Muscle of arm (tissue), 14 donors: Measurements from ENCODE around the gene CYP27A1. TPM values are rescaled to one million over a fixed set of nuclear protein-coding genes. Genes with fewer than 3 reads are reported as not detected.
A peak's percentile ranks its signal among the peaks of the same experiment; 100 is the strongest.

Experiments
- DNase-seq: peaks from one replicate; pipeline ENCODE4 v3.0.0-alpha.2; 2013
- long read RNA-seq, 11 donors: transcript quantifications; one replicate each; lab custom pipeline, GENCODE V29; 2026
- polyA plus RNA-seq, 12 donors: library from polyadenylated mRNA; unstranded; fragments of 120-200 nt; gene quantifications; one replicate each; pipeline ENCODE4 v1.2.1, GENCODE V29; 2013; ENCODE audit not compliant: insufficient read length in 12 of 12

The CYP27A1 gene
- polyA plus RNA-seq, result 10 to 100 TPM in 11 of 12 donors, not detected in 1; 10.3 to 25.6 (median 22.3) TPM
- long read RNA-seq, donor 1, transcript CYP27A1-201 (9 exons, 2,286 nt), result major isoform, 37 of 84 reads
- long read RNA-seq, donor 1, partial matches to known transcripts, result 47 of 84 reads
- long read RNA-seq, donor 1, other reads (novel, unspliced or antisense), result 0 of 84 reads
- long read RNA-seq, donor 2, transcript CYP27A1-201 (9 exons, 2,286 nt), result major isoform, 8 of 8 reads
- long read RNA-seq, donor 2, partial matches to known transcripts, result 0 of 8 reads
- long read RNA-seq, donor 2, other reads (novel, unspliced or antisense), result 0 of 8 reads
- long read RNA-seq, donor 3, transcript CYP27A1-201 (9 exons, 2,286 nt), result major isoform, 5 of 5 reads
- long read RNA-seq, donor 3, partial matches to known transcripts, result 0 of 5 reads
- long read RNA-seq, donor 3, other reads (novel, unspliced or antisense), result 0 of 5 reads
- long read RNA-seq, donor 4, partial matches to known transcripts, result 0 of 2 reads
- long read RNA-seq, donor 4, other reads (novel, unspliced or antisense), result 0 of 2 reads
- long read RNA-seq, donor 5, partial matches to known transcripts, result 0 of 4 reads
- long read RNA-seq, donor 5, other reads (novel, unspliced or antisense), result 0 of 4 reads
- long read RNA-seq, donor 6, partial matches to known transcripts, result 0 of 2 reads
- long read RNA-seq, donor 6, other reads (novel, unspliced or antisense), result 0 of 2 reads
- long read RNA-seq, donor 7, partial matches to known transcripts, result 5 of 9 reads
- long read RNA-seq, donor 7, other reads (novel, unspliced or antisense), result 0 of 9 reads
- long read RNA-seq, donor 8, transcript CYP27A1-201 (9 exons, 2,286 nt), result major isoform, 6 of 15 reads
- long read RNA-seq, donor 8, partial matches to known transcripts, result 9 of 15 reads
- long read RNA-seq, donor 8, other reads (novel, unspliced or antisense), result 0 of 15 reads
- long read RNA-seq, donor 9, transcript CYP27A1-201 (9 exons, 2,286 nt), result major isoform, 5 of 5 reads
- long read RNA-seq, donor 9, partial matches to known transcripts, result 0 of 5 reads
- long read RNA-seq, donor 9, other reads (novel, unspliced or antisense), result 0 of 5 reads
- long read RNA-seq, donor 10, transcript CYP27A1-201 (9 exons, 2,286 nt), result major isoform, 9 of 14 reads
- long read RNA-seq, donor 10, partial matches to known transcripts, result 5 of 14 reads
- long read RNA-seq, donor 10, other reads (novel, unspliced or antisense), result 0 of 14 reads
- long read RNA-seq, donor 11, transcript CYP27A1-201 (9 exons, 2,286 nt), result major isoform, 6 of 11 reads
- long read RNA-seq, donor 11, partial matches to known transcripts, result 5 of 11 reads
- long read RNA-seq, donor 11, other reads (novel, unspliced or antisense), result 0 of 11 reads

DNA sequence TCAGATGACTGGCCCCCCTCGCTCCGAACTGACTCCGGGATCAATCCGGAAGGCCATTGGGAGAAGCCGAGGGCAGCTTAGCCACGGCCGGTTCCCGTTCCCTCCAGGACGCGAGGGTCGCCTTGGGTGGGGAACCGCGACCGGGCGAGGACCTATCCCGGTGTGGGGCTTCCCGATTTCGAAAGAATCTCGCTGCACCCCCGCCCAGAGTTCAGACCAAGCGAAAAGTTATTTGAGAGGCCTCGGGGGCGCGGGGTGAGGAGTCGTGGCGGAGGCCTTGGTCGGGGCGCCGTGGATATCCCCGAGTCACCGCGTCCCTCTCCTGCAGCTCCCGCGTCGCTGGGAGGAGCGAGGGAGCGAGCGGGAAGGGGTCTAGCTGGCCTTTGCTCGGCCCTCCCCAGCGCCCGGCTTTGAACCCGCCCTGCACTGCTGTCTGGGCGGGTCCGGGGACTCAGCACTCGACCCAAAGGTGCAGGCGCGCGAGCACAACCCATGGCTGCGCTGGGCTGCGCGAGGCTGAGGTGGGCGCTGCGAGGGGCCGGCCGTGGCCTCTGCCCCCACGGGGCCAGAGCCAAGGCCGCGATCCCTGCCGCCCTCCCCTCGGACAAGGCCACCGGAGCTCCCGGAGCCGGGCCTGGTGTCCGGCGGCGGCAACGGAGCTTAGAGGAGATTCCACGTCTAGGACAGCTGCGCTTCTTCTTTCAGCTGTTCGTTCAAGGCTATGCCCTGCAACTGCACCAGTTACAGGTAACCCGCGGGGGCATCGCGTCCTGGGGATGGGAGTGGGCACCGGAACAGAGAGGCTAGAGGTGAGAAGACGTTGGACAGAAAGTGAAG lies at the start of gene CYP27A1:
Gene CYP27A1, plus strand, starts transcription at position 457 of the 837 bp plus-strand sequence. Its CDS starts 36 bp downstream, at position 493.
- peak; percentile 62 for DNase-seq

DNA sequence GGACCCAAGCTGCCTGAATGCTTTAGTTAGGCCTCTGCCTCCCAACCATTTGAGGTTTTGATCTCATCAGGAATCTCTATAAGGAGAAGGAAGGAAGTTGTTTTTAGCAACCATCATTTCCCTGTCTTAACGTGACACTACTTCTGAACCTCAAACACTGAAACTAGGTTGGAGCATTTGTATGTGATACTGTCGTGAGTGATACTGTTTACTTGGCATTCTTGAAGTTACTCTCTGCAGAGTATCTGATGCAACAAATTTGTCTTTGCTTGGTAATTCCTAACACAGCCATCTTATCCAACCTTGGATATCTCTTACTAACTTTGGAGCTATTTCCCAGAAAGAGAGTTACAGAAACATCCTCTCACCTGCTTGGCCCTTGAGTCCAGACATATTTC lies 49.2 kb upstream of the CYP27A1 start:
- DNase-seq, result no peak

DNA sequence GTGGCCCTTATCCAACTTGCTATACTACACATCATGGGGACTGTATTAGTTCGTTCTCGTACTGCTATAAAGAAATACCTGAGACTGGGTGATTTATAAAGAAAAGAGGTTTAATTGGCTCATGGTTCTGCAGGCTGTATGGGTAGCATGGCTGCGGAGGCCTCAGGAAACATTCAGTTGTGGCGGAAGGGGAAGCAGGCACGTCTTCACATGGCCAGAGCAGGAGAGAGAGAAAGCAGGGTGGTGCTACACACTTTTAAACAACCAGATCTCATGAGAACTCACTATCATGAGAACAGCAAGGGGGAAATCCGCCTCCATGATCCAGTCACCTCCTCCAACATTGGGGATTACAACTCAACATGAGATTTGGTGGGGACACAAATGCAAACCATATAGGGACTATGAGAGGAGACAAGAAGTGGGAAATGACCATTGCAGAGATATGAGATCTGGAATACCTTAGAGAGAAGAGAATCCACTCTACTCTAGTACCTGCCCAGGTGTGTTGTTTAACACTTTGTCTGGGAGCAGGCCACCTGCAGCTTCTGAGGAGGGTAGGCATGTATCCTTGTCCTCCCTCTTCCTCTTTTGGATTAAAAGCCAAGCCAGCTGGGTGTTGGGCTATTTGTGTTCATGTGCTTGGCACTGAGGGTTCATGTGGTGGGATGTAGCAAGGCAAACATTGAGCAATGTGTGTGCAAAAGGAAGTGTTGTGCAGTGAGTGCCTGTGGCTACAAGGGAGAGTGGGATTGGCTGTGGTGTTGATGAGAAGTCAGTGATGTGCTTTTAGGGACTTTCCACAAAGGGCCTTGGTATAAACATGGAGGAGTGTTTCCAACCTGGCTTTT lies 48.6 kb upstream of the CYP27A1 start:
- DNase-seq, result no peak

DNA sequence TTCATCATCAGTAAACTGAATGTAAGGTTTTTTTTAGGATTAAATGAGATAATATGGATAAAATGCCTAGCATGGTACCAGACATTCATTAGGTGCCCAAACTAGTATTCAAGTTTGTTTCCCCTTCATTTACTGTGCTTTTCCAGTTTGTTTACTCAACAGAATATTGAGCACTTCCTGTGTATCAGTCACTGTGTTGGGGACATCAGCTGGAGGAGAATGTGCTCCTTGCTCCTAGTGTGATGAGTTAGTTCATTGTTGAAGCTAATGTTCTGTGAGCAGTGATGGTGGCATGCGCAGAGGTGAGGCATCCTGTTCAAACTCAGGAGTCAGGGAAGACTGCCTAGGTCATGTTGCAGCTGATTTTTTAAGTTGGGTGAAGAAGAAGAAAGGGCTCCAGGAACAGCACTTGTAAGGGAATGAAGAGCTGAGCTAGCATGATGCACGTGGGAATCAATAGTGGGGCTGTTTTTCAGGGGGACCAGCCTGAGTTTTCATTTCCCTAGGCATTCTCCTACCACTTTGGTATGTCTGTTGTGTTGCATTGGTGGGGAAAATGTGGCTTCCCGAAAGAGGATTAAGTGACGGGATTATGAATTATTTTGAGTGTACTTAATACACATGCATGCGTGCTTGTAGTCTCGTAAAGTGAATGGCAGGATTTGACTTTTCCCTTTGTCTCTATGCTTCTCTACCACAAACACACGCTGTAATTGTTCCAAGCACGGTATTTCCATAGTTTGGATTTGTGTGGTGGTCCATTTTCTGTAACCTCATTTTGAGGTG lies 47.6 kb upstream of the CYP27A1 start:
- no peak for DNase-seq

DNA sequence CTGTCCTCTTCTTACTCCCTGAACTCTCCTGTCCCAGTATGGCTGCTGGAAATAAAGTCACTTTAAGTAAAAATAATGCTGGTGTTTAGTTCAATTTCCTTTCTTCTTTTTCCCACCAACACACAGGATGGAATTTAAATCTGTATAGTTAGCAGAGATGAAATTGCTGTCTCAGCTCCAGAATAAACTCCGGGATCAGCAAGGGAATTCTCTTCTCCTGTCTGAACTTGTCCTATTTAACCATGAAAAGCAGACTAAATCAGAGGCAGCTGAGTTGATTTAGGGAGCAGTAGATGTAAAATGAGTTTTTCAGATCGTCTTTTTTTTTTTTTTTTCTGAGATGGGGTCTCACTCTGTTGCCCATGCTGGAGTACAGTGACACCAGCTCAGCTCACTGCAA lies 45.4 kb upstream of the CYP27A1 start:
- DNase-seq, result no peak

DNA sequence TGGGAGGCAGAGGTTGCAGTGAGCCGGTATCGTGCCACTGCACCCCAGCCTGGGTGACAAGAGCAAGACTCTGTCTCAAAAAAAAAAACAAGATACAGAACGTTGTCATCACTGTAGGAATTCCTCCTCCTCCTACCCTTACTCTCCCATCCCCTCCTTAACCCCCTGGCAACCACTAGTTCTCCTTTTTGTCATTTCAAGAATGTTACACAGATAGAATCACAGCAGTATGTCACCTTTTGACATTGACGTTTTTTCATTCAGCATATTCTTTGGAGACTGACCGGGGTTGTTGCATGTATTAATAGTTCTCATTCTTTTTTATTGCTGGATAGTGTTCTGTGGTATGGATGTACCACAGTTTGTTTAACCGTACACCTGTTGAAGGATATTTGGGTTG lies 38.9 kb upstream of the CYP27A1 start:
- no peak for DNase-seq

DNA sequence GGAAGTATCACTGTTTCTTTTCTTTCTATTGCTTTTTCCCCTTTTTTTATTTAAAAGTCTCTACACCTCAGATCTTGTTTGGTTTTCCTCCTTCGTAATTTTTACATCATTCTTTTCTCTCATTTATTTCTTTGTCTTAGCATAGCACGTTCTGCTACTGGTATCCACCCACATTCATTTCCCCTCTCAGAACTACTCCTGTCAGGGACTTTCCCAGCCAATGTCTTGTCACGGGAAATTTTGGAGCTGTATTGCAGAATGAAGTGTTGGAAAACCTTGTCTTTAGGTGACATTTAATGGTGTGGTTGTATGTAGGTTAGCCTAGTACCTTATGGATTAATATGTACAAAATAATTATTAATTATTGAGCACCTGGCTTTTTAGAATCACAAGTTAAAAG lies 37.3 kb upstream of the CYP27A1 start:
- DNase-seq, result no peak

DNA sequence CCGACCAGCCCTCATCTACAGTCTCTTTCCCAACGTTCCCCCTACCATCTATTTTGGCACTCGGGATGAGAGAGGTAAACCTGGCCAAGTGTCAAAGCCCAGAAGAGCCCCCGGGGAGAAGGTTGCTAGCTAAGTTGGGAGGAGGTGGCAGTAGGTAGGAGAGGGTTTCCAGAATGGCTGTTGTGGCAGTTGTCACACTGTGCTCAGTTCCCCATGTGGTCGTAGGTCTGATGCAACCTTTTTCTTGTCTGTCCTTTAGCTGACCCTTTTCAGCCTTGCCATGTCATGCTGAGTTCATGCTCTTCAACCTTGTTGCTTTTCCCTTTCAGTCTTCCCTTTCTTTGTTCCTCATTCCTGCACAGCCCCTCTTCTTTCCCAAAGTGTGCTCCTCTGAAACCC lies 36.8 kb upstream of the CYP27A1 start:
- DNase-seq, result no peak

DNA sequence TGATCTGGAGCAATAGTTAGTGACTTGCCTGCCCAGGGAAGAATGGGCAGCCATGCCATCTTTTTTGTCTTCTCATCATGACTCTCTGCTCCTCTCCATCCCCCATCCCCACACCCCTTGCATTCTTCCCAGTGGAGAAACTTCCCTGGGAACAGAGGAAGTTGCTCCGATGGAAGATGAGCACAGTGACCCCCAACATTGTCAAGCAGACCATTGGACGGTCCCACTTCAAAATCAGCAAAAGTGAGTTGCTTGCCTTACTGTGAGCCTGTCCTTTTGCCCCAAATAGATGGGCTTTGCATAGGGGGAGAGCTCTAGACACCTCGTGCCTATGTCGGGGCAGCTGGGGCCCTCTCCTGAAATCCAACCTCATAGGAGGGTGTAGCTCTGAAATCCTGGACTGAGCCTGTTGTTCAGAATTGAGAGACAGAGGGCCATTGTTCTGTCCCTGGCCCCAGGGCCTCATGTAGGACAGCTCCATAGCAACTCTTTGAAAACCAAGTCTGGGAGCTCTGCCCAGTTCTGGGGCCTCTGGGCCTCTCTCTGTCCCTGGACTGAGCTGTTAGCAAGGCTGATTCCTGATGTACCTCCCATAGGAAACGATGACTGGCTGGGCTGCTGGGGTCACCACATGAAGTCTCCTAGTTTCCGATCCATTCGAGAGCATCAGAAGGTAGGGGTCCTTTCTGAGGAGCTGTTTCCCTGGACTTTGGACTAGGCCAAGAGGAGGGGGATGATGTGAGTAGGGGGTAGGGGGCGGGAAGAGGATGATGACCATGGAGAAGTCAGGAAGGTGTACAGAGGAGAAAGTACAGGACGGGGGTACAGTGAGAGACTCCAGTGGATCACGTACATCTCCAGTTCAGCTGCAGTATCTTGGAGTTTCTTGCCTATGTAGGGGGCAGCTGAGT lies 36.1 kb upstream of the CYP27A1 start:
- peak; percentile 74 for DNase-seq

DNA sequence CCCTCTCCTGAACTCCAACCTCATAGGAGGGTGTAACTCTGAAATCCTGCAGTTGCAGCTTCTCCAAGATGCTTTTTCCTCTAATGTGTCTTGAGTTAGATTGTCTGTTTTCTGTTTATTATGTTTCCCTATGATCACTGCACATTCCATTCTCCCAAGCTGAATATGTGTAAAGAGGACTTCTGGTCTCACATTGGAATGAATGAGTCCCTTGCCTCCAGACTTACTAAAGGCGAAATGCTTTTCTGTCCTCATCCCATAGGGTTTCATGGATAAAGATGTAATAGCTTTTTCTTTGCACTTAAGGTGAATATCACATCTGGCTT lies 35.5 kb upstream of the CYP27A1 start:
- no peak for DNase-seq

DNA sequence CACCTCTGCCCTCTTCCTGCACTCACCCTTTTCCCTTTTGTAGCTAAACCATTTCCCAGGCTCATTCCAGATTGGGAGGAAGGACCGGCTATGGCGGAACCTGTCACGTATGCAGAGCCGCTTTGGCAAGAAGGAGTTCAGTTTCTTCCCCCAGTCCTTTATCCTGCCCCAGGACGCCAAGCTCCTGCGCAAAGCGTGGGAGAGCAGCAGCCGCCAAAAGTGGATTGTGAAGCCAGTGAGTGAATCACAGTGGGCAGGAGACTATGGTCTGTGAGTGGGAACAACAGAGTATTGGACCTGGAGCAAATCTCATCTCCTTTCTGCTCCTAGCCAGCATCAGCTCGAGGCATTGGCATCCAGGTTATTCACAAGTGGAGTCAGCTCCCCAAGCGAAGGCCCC lies 35.0 kb upstream of the CYP27A1 start:
- DNase-seq, result no peak

DNA sequence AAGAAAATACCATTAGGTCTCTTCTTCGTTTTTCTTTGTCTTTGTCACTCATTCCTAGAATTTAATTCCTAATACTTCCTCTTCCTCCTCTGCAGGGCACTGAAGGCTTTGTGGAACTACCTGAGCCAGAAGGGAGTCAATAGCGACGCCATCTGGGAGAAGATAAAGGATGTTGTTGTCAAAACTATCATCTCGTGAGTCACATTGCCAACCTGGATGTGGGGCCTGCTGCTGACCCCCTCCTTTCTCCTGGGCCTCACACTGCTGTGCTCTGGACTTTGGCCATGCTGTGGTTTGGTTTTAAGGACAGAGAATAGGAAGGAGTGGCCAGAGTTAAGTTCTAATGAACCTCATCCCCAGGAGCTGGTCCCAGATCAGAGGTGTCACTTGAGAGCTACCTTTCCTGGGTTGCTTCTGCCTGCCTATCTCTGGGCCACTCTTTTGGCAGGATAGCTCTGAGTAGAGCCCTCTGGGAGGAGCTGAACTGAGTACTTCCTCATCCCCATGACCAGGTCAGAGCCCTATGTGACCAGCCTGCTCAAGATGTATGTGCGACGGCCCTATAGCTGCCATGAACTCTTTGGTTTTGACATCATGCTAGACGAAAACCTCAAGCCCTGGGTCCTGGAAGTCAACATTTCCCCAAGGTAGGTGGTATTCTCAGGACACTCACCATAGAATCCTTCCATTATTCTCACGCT lies 33.1 kb upstream of the CYP27A1 start:
- DNase-seq, result no peak

DNA sequence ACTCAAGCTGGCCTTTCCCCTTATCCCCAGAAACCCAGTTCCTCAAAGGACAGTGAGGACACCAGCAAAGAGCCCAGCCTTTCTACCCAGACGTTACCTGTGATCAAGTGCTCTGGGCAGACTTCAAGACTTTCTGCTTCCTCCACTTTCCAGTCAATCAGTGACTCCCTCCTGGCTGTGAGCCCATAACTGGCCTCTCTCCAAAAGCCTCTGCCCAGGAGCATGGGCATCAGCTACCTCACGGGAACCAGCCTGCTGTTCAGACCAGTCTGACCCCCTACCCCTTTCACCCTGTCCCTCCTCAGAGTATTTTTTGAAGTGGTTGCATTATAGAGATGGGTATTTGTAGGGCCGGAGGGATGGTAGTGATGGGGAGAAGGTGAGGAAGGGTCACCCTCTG lies 27.7 kb upstream of the CYP27A1 start:
- no peak for DNase-seq

DNA sequence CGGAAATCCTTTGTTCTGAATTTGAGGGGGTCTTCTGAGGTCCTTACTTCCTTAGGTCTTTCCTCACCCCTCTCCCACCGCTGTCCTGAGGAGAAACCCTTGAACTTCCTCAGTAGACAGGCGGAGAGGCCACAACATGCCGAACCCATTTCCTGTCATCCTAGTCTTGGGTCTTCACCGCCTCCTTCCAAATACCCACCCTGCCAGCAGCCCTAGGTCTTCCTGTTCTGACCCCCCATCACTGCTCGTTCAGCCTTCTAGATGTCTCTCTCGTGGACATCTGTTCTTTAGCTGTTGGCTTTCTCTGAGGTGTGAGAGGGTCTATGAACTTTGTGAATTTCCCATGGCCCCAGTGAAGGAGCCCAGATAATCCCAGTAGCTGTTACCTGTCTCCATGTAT lies 27.2 kb upstream of the CYP27A1 start:
- DNase-seq, result no peak

DNA sequence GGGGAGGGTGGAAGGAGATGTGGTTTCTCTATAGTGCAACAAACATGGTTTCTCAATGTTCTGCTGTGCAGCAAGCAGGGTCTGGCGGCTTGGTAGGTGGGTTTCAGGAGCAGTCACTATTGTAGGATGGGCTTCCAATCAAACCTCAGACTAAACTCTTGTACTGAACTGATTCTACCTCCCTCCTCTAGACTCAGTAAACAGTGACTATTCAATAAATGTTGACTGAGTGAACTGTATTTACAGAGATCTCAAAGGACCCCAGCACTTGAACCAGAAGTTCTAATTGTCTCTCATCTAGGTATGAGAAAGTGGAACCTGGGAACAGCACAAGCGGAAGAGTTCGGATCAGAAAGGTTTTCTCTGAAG lies 26.8 kb upstream of the CYP27A1 start:
- no peak for DNase-seq

DNA sequence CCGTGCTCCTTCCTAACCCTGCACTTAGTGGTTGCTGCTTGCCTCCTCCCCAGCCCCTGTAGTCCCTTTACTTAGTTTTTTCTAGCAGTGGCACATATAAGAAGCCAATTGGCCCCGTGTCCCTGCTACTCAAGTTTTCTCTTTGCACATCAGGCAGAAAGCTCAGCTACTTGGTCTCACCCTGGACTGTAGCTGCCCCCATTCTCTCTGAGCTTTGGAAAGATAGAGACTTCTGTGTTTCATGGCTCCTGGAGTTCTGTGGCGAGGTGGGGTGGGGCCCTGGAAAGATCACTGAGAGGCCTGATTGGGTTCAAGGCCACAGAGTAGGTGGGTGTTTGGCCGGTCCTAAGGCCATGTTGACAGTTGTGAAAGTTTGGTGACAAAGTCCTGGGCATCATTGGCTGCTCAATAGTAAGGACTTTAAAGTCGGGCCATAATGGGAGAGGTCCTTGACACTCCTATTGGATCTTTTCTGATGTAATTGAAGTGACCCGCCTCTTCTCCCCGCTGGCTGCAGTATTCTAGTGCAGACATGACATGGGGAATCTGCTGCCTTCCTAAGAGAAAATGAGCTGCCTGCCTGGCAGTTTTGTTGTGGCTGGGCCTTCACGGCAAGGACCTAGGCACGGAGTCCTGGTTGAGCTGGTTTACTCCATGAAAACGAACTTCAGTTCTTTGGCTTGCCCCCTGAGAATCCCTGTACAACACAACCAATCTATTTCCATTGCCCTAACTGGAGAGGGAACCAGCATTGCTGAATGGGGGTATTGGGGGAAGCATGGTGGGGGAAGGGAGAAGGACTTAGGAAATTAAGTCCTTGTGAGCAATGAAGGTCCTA lies 26.2 kb upstream of the CYP27A1 start:
- DNase-seq, result no peak
